ENCODE results near the gene SLC39A11. TPM values are rescaled to one million over a fixed set of nuclear protein-coding genes. Genes with fewer than 3 reads are reported as not detected.

Gene SLC39A11
- polyA plus RNA-seq, 1 of the 3 experiments (the other 2 are of a cell fraction) = 23.5 TPM

DNA sequence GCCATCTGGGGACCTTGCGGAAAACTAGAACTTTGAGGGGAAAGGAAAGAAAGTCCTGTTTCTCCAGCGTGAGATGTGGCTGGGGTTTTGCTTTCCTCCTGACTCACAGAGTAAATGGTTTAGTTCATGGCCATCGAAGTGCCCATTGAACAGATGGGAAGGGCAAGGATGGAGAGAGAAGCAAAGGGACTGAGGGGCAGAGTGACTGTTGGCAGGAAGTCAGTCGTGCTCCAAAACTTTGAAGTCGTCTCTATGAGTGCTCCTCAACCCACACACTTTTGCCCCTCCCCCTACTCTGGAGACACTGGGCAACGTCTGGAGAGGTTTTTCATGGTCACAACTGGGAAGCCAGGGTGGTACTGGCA lies 476.9 kb downstream of the SLC39A11 start (continued):
- TF ChIP-seq SMC3 (IDR thresholded peaks at IDR 0.05; ENCODE audit: low read depth, low read length) (no peak), GATA2 (CRISPR knock-in tag; IDR thresholded peaks at IDR 0.05) (no peak)

GRCh38 chr17:72614871-72615626 lies 477.4 kb downstream of the SLC39A11 start:
- POLR2A ChIA-PET = no interaction called here
- Histone ChIP-seq H3K9me3 (no peaks in the 10 kb centered on the region), H3K9me2 (no peaks in the 10 kb centered on the region), H3K9ac (no peak overlapping the region), H2AFZ (ENCODE audit: low read depth) (no peak overlapping the region), H3F3A (replicated peaks; ENCODE audit: insufficient read depth) (peaks cover 4% of the 10 kb centered on the region), H3K4me1 (ENCODE audit: control insufficient read depth in 1 of 2, insufficient read depth in 2 of 2, low read depth in 1 of 2, low read length in 1 of 2) (peaks cover 10 to 12% of the 10 kb centered on the region in 2 experiments; a peak in 2 of 4 replicates), H3K27me3 (ENCODE audit: insufficient read depth) (no peaks in the 10 kb centered on the region), H3K4me3 (ENCODE audit: low read depth in 2 of 2, low read length in 1 of 2) (no peak overlapping the region), H3K4me2 (no peak overlapping the region), H3K27ac (ENCODE audit: low read depth in 2 of 2, low read length in 1 of 2) (no peak overlapping the region), H3K36me3 (replicated peaks in 1 of 2; ENCODE audit: control insufficient read depth in 1 of 2, insufficient read depth in 2 of 2, low read length in 1 of 2) (no peaks in the 10 kb centered on the region), H3K79me2 (ENCODE audit: insufficient read depth) (no peaks in the 10 kb centered on the region), H4K20me1 (ENCODE audit: insufficient read depth) (no peaks in the 10 kb centered on the region)
- no peak for DNase-seq
- CTCF ChIA-PET = interaction anchor here (0.8 to 1.2 kb wide), 2 partner anchors 11 to 58 kb away, joined by 3 to 4 read pairs; no protein-coding TSS in a partner anchor
- no peak for TF ChIP-seq ELF1 (IDR thresholded peaks at IDR 0.05)
- TF ChIP-seq RFX5 (IDR thresholded peaks at IDR 0.05; ENCODE audit: low read length) = no peak
- no peak for TF ChIP-seq JUND (IDR thresholded peaks at IDR 0.05)
- no peak for TF ChIP-seq POLR2AphosphoS5 (IDR thresholded peaks at IDR 0.05; ENCODE audit: low read depth, low read length)
- TF ChIP-seq RXRA (IDR thresholded peaks at IDR 0.05; ENCODE audit: borderline replicate concordance, low read depth) = no peak
- no peak for TF ChIP-seq YY1 (IDR thresholded peaks at IDR 0.05; ENCODE audit: low read depth)
- TF ChIP-seq GABPA (IDR thresholded peaks at IDR 0.05; ENCODE audit: low read depth) = no peak
- TF ChIP-seq RCOR1 (IDR thresholded peaks at IDR 0.05; ENCODE audit: low read length) = no peak
- WGBS (ENCODE audit: low lambda C conversion rate) = 70% methylated on average over 20 of the region's 20 CpGs

GRCh38 chr17:72614476-72614870 lies 478.0 kb downstream of the SLC39A11 start:
- Histone ChIP-seq H3K27me3 (ENCODE audit: insufficient read depth) (no peaks in the 10 kb centered on the region), H2AFZ (ENCODE audit: low read depth) (no peak overlapping the region), H3K4me1 (ENCODE audit: control insufficient read depth in 1 of 2, insufficient read depth in 2 of 2, low read depth in 1 of 2, low read length in 1 of 2) (peaks cover 10 to 12% of the 10 kb centered on the region in 2 experiments; a peak in 2 of 4 replicates), H3F3A (replicated peaks; ENCODE audit: insufficient read depth) (peaks cover 4% of the 10 kb centered on the region), H3K4me2 (no peak overlapping the region), H3K9me2 (no peaks in the 10 kb centered on the region), H3K9ac (no peak overlapping the region), H3K79me2 (ENCODE audit: insufficient read depth) (no peaks in the 10 kb centered on the region), H4K20me1 (ENCODE audit: insufficient read depth) (no peaks in the 10 kb centered on the region), H3K4me3 (ENCODE audit: low read depth in 2 of 2, low read length in 1 of 2) (no peak overlapping the region), H3K9me3 (no peaks in the 10 kb centered on the region), H3K27ac (ENCODE audit: low read depth in 2 of 2, low read length in 1 of 2) (no peak overlapping the region), H3K36me3 (replicated peaks in 1 of 2; ENCODE audit: control insufficient read depth in 1 of 2, insufficient read depth in 2 of 2, low read length in 1 of 2) (no peaks in the 10 kb centered on the region)
- TF ChIP-seq MEF2A (IDR thresholded peaks at IDR 0.05; ENCODE audit: borderline replicate concordance, low read depth) = no peak
- TF ChIP-seq NRF1 (IDR thresholded peaks at IDR 0.05; ENCODE audit: low read depth, low read length) = no peak
- TF ChIP-seq TEAD4 (IDR thresholded peaks at IDR 0.05; ENCODE audit: borderline replicate concordance, insufficient read depth) = no peak
- TF ChIP-seq GATA2 (CRISPR knock-in tag; IDR thresholded peaks at IDR 0.05) = no peak
- TF ChIP-seq YY1 (IDR thresholded peaks at IDR 0.05; ENCODE audit: low read depth) = no peak
- TF ChIP-seq JUND (IDR thresholded peaks at IDR 0.05) = no peak
- no peak for TF ChIP-seq FOXM1 (IDR thresholded peaks at IDR 0.05; ENCODE audit: low read depth)
- no peak for TF ChIP-seq RCOR1 (IDR thresholded peaks at IDR 0.05; ENCODE audit: low read length)
- TF ChIP-seq RXRA (IDR thresholded peaks at IDR 0.05; ENCODE audit: borderline replicate concordance, low read depth) = no peak
- no peak for TF ChIP-seq ELF1 (IDR thresholded peaks at IDR 0.05)
- no peak for TF ChIP-seq CHD2 (IDR thresholded peaks at IDR 0.05; ENCODE audit: low read length, partially characterized antibody)
- TF ChIP-seq TCF12 (IDR thresholded peaks at IDR 0.05) = no peak
- no peak for TF ChIP-seq CTCF (IDR thresholded peaks at IDR 0.05)
- TF ChIP-seq SIN3A (IDR thresholded peaks at IDR 0.05; ENCODE audit: borderline replicate concordance, low read depth, low read length) = no peak
- ChIA-PET CTCF (interaction anchor here (0.8 to 1.2 kb wide), 3 partner anchors 10 to 57 kb away, joined by 3 to 4 read pairs (median 3); no protein-coding TSS in a partner anchor), POLR2A (no interaction called here)
- 50% methylated on average over 4 of the region's 4 CpGs for WGBS (ENCODE audit: low lambda C conversion rate)
- no peak for DNase-seq
